Ovary (tissue), 9 donors: ENCODE results near the gene APP. TPM values are rescaled to one million over a fixed set of nuclear protein-coding genes. Genes with fewer than 3 reads are reported as not detected.

Experiments
- DNase-seq, 5 donors: peaks; one replicate each; pipeline ENCODE4 v3.0.0-alpha.2; 2019 to 2020
- H3K27ac ChIP-seq, 2 donors: fragments of 200-600 bp; one replicate each; pipeline versions ENCODE4 v1.5.1 to v1.8.0; 2019 to 2022
- H3K27me3 ChIP-seq: fragments of 200-600 bp; one replicate; pipeline ENCODE4 v1.8.0; 2022
- H3K36me3 ChIP-seq: fragments of 200-600 bp; sonication (generic); one replicate; pipeline ENCODE4 v1.5.1; 2019
- H3K4me1 ChIP-seq: one replicate; pipeline ENCODE4 v1.8.1; 2013; ENCODE audit warnings: mild to moderate bottlenecking, moderate library complexity; ENCODE audit not compliant: insufficient read depth
- H3K4me3 ChIP-seq: fragments of 200-600 bp; sonication (generic); one replicate; pipeline ENCODE4 v1.5.1; 2017
- H3K9me3 ChIP-seq, 2 donors: fragments of 200-600 bp in 1 of 2; sonication (generic) in 1 of 2; one replicate each; pipeline versions ENCODE4 v1.5.1 to v1.8.1; 2013 to 2019; ENCODE audit warnings: mild to moderate bottlenecking in 1 of 2, moderate library complexity in 1 of 2
- EP300 ChIP-seq: sonication (generic); formaldehyde crosslinking; IDR thresholded peaks from one replicate; pipeline ENCODE4 v1.6.1; 2017; ENCODE audit warnings: antibody characterized with exemption
- POLR2A ChIP-seq: fragments of 450-650 bp; IDR thresholded peaks from one replicate; pipeline ENCODE4 v1.6.1; 2017; ENCODE audit warnings: antibody characterized with exemption, mild to moderate bottlenecking, moderate library complexity
- WGBS, 3 donors: extraction: QIAGEN DNeasy Blood & Tissue Kit in 1 of 3; methylation state at CpG; one replicate each; pipeline versions ENCODE4 v1.1.5 to v1.1.7; 2013 to 2017; 5-methylcytosine and 5-hydroxymethylcytosine counted together
- intact Hi-C, 4 donors: fragments of 100-400 bp; cut with DNase I; formaldehyde crosslinking; loops; one replicate each; pipeline versions ENCODE4 v1.11.0 to v1.15.1; 2022 to 2023
- polyA plus RNA-seq, 2 donors: library from polyadenylated mRNA; stranded (reverse); fragments of 200-250 nt in 1 of 2; fragments of 350-450 nt in 1 of 2; fragmentation: Illumina TruSeq in 1 of 2; extraction: RNeasy Lipid Tissue Mini Kit (QIAGEN cat#74804) in 1 of 2; gene quantifications; one replicate each; pipeline ENCODE4 v1.2.3, GENCODE V29; 2013 to 2014
- total RNA-seq, 7 donors: library from RNA; depleted of rRNA in 2 of 7; stranded (reverse); fragments of >200 nt in 2 of 7; fragmentation: NEBNext Ultra II Directional in 3 of 7; extraction: Animal tissue kit (Norgen Biotek cat#: 25700) in 3 of 7; gene quantifications; one replicate each; pipeline versions ENCODE4 v1.1.0 to v1.2.4, GENCODE V29; 2016 to 2023
- TF ChIP-seq, protein P1 (sequence below), 3 donors: fragments of 450-650 bp in 2 of 3; fragments of 200-600 bp in 1 of 3; IDR thresholded peaks; one replicate each; pipeline versions ENCODE4 v1.5.1 to v1.8.0; 2016 to 2022; ENCODE audit warnings: antibody characterized with exemption in 3 of 3, mild to moderate bottlenecking in 1 of 3
- donor health status: DM: no; HTN: no; CAD: no; lungs with moderate emphysema.
- donor health status: DM: no; HTN: no; CAD: no.
- donor health status: Bipolar disorder and iron deficiency.
- donor health status: DM: yes; HTN: yes; CAD: no.
- donor health status: DM: no; HTN: no; CAD: no.
- donor health status: DM: yes; HTN: yes; CAD: no.

Gene APP
- total and polyA plus RNA-seq, 9 donors, result 211 to 945 (median 364) TPM

DNA sequence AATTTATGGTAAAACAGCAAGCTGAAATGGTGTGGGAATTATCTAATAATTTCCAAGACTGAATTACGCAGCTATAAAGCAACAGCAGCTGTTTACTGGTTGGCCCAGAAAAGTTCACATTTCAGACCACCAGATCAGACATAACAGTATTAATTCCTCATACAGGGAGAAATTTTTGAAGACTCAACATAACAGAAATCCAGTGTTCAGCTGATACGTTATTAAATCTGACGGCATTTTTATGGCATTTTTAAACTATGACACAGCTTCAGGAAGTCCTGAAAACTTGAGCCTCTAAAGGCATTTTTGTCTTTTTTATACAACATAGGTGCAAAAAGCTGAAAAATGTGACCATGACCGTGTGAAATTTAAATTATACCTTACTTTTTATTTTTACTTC lies 91.2 kb downstream of the APP start:
- no peak overlapping the region for H3K27ac ChIP-seq
- intact Hi-C loops, result no loop called here
- 20 to 37% (median 23%) methylated on average over 4 of the region's 4 CpGs for WGBS, 3 donors

DNA sequence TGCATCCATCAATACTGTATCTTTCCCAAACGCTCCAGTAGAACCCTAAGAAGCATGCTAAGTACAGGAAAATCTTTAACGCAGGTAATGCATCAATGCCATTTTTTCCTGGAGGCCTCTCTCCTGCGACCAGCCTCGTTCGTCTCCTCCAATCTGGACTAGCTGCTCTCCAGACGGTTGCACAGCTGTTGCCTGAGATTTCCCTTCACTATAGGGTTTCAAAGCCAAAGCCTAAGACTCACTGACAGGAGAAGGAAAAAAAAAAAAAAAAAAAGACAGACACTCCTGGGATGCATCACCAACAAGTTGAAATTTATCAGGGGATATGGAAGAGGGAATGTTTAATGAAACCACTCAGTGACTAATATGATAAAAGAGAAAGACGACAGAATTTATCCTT lies 93.0 kb downstream of the APP start:
- no peaks in the 10 kb centered on the region for H3K36me3 ChIP-seq
- TF ChIP-seq, protein P1, sequence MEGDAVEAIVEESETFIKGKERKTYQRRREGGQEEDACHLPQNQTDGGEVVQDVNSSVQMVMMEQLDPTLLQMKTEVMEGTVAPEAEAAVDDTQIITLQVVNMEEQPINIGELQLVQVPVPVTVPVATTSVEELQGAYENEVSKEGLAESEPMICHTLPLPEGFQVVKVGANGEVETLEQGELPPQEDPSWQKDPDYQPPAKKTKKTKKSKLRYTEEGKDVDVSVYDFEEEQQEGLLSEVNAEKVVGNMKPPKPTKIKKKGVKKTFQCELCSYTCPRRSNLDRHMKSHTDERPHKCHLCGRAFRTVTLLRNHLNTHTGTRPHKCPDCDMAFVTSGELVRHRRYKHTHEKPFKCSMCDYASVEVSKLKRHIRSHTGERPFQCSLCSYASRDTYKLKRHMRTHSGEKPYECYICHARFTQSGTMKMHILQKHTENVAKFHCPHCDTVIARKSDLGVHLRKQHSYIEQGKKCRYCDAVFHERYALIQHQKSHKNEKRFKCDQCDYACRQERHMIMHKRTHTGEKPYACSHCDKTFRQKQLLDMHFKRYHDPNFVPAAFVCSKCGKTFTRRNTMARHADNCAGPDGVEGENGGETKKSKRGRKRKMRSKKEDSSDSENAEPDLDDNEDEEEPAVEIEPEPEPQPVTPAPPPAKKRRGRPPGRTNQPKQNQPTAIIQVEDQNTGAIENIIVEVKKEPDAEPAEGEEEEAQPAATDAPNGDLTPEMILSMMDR (IDR thresholded peaks at IDR 0.05), result no peak
- no peak for TF ChIP-seq POLR2A
- TF ChIP-seq EP300, result no peak
- peaks cover 3% of the 10 kb centered on the region for H3K4me1 ChIP-seq
- intact Hi-C loops, result no loop called here
- H3K9me3 ChIP-seq, result no peaks in the 10 kb centered on the region
- no peaks in the 10 kb centered on the region for H3K27me3 ChIP-seq
- WGBS, 3 donors, result 55 to 82% (median 78%) methylated on average over 7 of the region's 7 CpGs
- H3K27ac ChIP-seq, result no peak overlapping the region
- DNase-seq, result no peak
- H3K4me3 ChIP-seq, result no peak overlapping the region

More for the DNA sequence above, 91.2 kb downstream of the APP start:
- Histone ChIP-seq H3K4me3 (no peak overlapping the region), H3K4me1 (peaks cover 3% of the 10 kb centered on the region), H3K27me3 (no peaks in the 10 kb centered on the region), H3K9me3 (no peaks in the 10 kb centered on the region), H3K36me3 (no peaks in the 10 kb centered on the region)
- no peak for DNase-seq
- TF ChIP-seq POLR2A (no peak), EP300 (no peak)
- TF ChIP-seq, protein P1 (IDR thresholded peaks at IDR 0.05), result no peak

DNA sequence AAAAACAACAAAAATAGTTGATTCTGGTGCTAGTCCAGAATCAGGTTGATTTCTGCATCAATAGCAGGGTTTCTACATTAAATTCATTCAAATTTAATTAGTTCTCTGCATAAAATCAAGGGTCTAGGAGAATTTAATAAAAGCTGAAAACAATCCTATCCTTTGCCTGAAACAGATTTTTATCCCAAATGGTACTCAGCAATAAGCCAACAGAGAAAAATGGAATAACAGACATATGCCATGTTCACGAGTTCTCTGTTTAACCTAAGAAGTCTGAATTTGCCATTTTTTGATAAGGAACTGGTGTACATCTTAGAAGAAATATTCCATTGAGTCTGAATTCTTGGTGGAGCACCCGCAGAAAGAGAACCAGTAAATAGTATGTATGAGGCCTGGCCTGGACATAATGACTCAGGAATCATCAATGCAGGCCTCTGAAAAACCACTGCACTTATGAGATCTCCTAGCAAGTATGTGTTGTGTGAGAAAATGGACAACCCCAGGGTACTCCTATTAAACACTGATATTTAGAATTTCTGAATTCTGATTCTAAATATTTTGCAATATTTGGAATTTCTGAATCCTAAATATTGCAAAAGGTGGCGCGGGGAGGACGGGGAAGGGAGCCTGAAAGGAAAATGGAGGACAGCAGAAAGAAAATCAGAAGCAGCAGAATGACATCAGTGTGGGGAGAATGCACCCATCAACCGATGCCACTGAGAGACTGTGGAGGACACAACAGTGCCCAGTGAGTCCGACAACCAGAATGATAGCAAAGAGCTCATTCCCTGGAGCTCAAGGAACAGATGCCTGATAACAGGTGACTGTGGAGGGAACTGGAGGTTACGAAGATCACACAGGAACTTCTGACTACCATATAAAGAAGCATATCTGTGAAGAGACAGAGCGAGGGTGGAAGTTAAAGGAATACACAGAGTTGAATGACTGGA lies 97.6 kb downstream of the APP start:
- peaks cover 8% of the 10 kb centered on the region for H3K4me1 ChIP-seq
- WGBS, 3 donors, result 93 to 97% (median 95%) methylated on average over 9 of the region's 9 CpGs

GRCh38 chr21:26070822-26071425 lies 99.6 kb downstream of the APP start:
- 15 to 28% (median 21%) methylated on average over 8 of the region's 8 CpGs for WGBS, 3 donors
- Histone ChIP-seq H3K4me1 (peaks cover 9% of the 10 kb centered on the region), H3K27me3 (no peaks in the 10 kb centered on the region), H3K27ac (peak overlapping the region in 1 of 2 donors; percentile 3), H3K9me3 (no peaks in the 10 kb centered on the region), H3K36me3 (no peaks in the 10 kb centered on the region), H3K4me3 (no peak overlapping the region)
- TF ChIP-seq, protein P1 (IDR thresholded peaks at IDR 0.05), result no peak
- TF ChIP-seq EP300, result no peak
- TF ChIP-seq POLR2A, result no peak
- intact Hi-C loops, result no loop called here
- DNase-seq, result peak in 4 of 5 donors; percentile 29 to 56 (median 40)

More for the DNA sequence above, 97.6 kb downstream of the APP start:
- no peak for DNase-seq
- no peaks in the 10 kb centered on the region for H3K36me3 ChIP-seq
- intact Hi-C loops, result no loop called here
- no peak overlapping the region for H3K27ac ChIP-seq
- no peak for TF ChIP-seq POLR2A
- no peak for TF ChIP-seq EP300
- TF ChIP-seq, protein P1 (IDR thresholded peaks at IDR 0.05), result no peak
- H3K9me3 ChIP-seq, result no peaks in the 10 kb centered on the region
- no peak overlapping the region for H3K4me3 ChIP-seq
- no peaks in the 10 kb centered on the region for H3K27me3 ChIP-seq
